ENCODE measurements around the gene TRMT112.

The TRMT112 gene

GRCh38 chr11:64299847-64300648, 17.3 kb downstream of the TRMT112 start, which contains the start of gene CATSPERZ:
CATSPERZ (plus strand) TSS chr11:64300358; CDS start chr11:64300411, 53 bp downstream.
- H3K27me3 ChIP-seq (ENCODE audit: control insufficient read depth, insufficient read depth, low read length, poor library complexity, severe bottlenecking), result peaks cover 85% of the 10 kb centered on the region
- no peaks in the 10 kb centered on the region for H3K9me3 ChIP-seq (ENCODE audit: control insufficient read depth, low read length)
- H3K36me3 ChIP-seq (ENCODE audit: control insufficient read depth, insufficient read depth, low read length), result no peaks in the 10 kb centered on the region
- 13% methylated on average over 54 of the region's 54 CpGs for WGBS, 2 experiments
- H3K4me1 ChIP-seq (ENCODE audit: control insufficient read depth, insufficient read depth, low read length), result peaks cover 14% of the 10 kb centered on the region
- H3K27ac ChIP-seq (ENCODE audit: insufficient read depth, low read depth, low read length, poor library complexity, severe bottlenecking), result peak within 1 kb of the TSS; percentile 58
- H3K4me3 ChIP-seq (ENCODE audit: insufficient read depth, low read depth, low read length), result peak within 1 kb of the TSS; percentile 20

DNA sequence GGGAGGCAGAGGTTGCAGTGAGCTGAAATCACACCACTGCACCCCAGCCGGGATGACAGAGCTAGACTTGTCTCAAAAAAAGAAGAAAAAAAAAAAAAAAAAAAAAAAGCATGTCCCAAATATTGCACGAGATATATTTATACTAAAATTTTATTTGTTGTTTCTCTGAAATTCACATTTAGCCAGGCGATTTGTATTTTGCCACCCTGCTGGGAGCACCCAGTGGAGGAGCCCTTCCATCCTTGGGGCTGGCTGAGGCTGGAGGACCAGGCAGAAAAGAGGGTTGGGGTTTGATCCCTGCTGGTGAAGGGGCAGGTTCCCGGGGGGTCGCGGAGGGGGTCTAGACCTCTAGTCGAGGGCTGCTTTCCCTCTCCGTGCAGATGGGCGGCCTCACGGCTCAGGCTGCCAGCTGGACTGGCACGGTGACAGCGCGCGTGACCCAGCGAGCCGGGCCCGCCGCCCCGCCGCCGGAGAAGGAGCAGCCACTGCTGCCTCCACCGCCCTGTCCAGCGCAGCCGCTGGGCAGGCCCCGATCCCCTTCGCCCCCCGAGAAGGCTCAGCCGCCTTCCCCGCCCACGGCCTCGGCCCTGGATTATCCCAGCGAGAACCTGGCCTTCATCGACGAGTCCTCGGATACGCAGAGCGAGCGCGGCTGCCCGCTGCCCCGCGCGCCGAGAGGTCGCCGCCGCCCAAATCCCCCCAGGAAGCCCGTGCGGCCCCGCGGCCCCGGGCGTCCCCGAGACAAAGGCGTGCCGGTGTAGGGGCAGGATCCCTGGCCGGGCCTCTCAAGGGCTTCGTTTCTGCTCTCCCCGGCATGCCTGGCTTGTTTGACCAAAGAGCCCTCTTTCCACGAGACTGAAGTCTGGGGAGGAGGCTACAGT, 18.2 kb downstream of the TRMT112 start:
- H3K4me1 ChIP-seq (ENCODE audit: control insufficient read depth, insufficient read depth, low read length), result peaks cover 14% of the 10 kb centered on the region
- 7 to 8% methylated on average over 59 of the region's 60 CpGs for WGBS, 2 experiments
- no peaks in the 10 kb centered on the region for H3K36me3 ChIP-seq (ENCODE audit: control insufficient read depth, insufficient read depth, low read length)
- H3K27ac ChIP-seq (ENCODE audit: insufficient read depth, low read depth, low read length, poor library complexity, severe bottlenecking), result no peak overlapping the region
- peaks cover 93% of the 10 kb centered on the region for H3K27me3 ChIP-seq (ENCODE audit: control insufficient read depth, insufficient read depth, low read length, poor library complexity, severe bottlenecking)
- H3K4me3 ChIP-seq (ENCODE audit: insufficient read depth, low read depth, low read length), result peak overlapping the region; percentile 20
- H3K9me3 ChIP-seq (ENCODE audit: control insufficient read depth, low read length), result no peaks in the 10 kb centered on the region

GRCh38 chr11:64297699-64298358, 19.5 kb downstream of the TRMT112 start:
- H3K27ac ChIP-seq (ENCODE audit: insufficient read depth, low read depth, low read length, poor library complexity, severe bottlenecking), result no peak overlapping the region
- H3K9me3 ChIP-seq (ENCODE audit: control insufficient read depth, low read length), result no peaks in the 10 kb centered on the region
- H3K27me3 ChIP-seq (ENCODE audit: control insufficient read depth, insufficient read depth, low read length, poor library complexity, severe bottlenecking), result peaks cover 95% of the 10 kb centered on the region
- 77 to 83% methylated on average over 18 of the region's 18 CpGs for WGBS, 2 experiments
- no peak overlapping the region for H3K4me3 ChIP-seq (ENCODE audit: insufficient read depth, low read depth, low read length)
- H3K36me3 ChIP-seq (ENCODE audit: control insufficient read depth, insufficient read depth, low read length), result no peaks in the 10 kb centered on the region
- H3K4me1 ChIP-seq (ENCODE audit: control insufficient read depth, insufficient read depth, low read length), result peaks cover 14% of the 10 kb centered on the region

- peaks cover 21% of the 10 kb centered on the region for H3K4me1 ChIP-seq (ENCODE audit: control insufficient read depth, insufficient read depth, low read length)
- no peaks in the 10 kb centered on the region for H3K9me3 ChIP-seq (ENCODE audit: control insufficient read depth, low read length)
- 40 to 41% methylated on average over 34 of the region's 34 CpGs for WGBS, 2 experiments
- H3K36me3 ChIP-seq (ENCODE audit: control insufficient read depth, insufficient read depth, low read length), result no peaks in the 10 kb centered on the region
- H3K4me3 ChIP-seq (ENCODE audit: insufficient read depth, low read depth, low read length), result no peak overlapping the region
- H3K27me3 ChIP-seq (ENCODE audit: control insufficient read depth, insufficient read depth, low read length, poor library complexity, severe bottlenecking), result peaks cover 100% of the 10 kb centered on the region
- no peak overlapping the region for H3K27ac ChIP-seq (ENCODE audit: insufficient read depth, low read depth, low read length, poor library complexity, severe bottlenecking)
Observed at GRCh38 chr11:64296830-64297698, 20.3 kb downstream of the TRMT112 start.

- Histone ChIP-seq H3K27ac (ENCODE audit: insufficient read depth, low read depth, low read length, poor library complexity, severe bottlenecking) (no peak overlapping the region), H3K9me3 (ENCODE audit: control insufficient read depth, low read length) (no peaks in the 10 kb centered on the region), H3K36me3 (ENCODE audit: control insufficient read depth, insufficient read depth, low read length) (no peaks in the 10 kb centered on the region), H3K27me3 (ENCODE audit: control insufficient read depth, insufficient read depth, low read length, poor library complexity, severe bottlenecking) (peaks cover 100% of the 10 kb centered on the region), H3K4me3 (ENCODE audit: insufficient read depth, low read depth, low read length) (no peak overlapping the region), H3K4me1 (ENCODE audit: control insufficient read depth, insufficient read depth, low read length) (peaks cover 26% of the 10 kb centered on the region)
- WGBS, 2 experiments, result 46 to 58% methylated on average over 1 of the region's 1 CpG
Observed at GRCh38 chr11:64296236-64296635, 21.1 kb downstream of the TRMT112 start.

DNA sequence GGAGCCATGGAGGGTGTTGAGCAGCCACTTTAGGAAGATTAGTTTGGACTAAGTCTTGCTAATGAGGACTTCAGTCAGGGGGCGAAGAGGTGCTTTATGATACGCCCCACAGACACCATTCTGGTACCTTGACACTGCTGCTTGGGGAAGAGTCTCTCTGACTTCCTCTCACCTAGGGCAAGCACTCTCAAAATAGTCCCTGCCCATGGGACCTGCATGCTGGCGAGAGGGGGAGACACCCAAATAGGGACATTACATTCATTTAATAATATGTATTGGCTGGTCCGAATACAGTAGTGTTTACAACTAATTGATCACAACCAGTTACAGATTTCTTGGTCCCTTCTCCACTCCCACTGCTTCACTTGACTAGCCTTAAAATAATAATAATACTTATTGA, 21.6 kb downstream of the TRMT112 start:
- H3K27ac ChIP-seq (ENCODE audit: insufficient read depth, low read depth, low read length, poor library complexity, severe bottlenecking), result no peak overlapping the region
- H3K27me3 ChIP-seq (ENCODE audit: control insufficient read depth, insufficient read depth, low read length, poor library complexity, severe bottlenecking), result peaks cover 100% of the 10 kb centered on the region
- H3K4me3 ChIP-seq (ENCODE audit: insufficient read depth, low read depth, low read length), result no peak overlapping the region
- no peaks in the 10 kb centered on the region for H3K9me3 ChIP-seq (ENCODE audit: control insufficient read depth, low read length)
- H3K4me1 ChIP-seq (ENCODE audit: control insufficient read depth, insufficient read depth, low read length), result peaks cover 27% of the 10 kb centered on the region
- H3K36me3 ChIP-seq (ENCODE audit: control insufficient read depth, insufficient read depth, low read length), result no peaks in the 10 kb centered on the region
- WGBS, 2 experiments, result 77 to 89% methylated on average over 2 to 3 of the region's 4 CpGs

- 50 to 55% methylated on average over 3 of the region's 3 CpGs for WGBS, 2 experiments
- peaks cover 19% of the 10 kb centered on the region for H3K4me1 ChIP-seq (ENCODE audit: control insufficient read depth, insufficient read depth, low read length)
- no peak overlapping the region for H3K27ac ChIP-seq (ENCODE audit: insufficient read depth, low read depth, low read length, poor library complexity, severe bottlenecking)
- H3K9me3 ChIP-seq (ENCODE audit: control insufficient read depth, low read length), result no peaks in the 10 kb centered on the region
- no peaks in the 10 kb centered on the region for H3K36me3 ChIP-seq (ENCODE audit: control insufficient read depth, insufficient read depth, low read length)
- H3K4me3 ChIP-seq (ENCODE audit: insufficient read depth, low read depth, low read length), result no peak overlapping the region
- peaks cover 100% of the 10 kb centered on the region for H3K27me3 ChIP-seq (ENCODE audit: control insufficient read depth, insufficient read depth, low read length, poor library complexity, severe bottlenecking)
Observed at GRCh38 chr11:64294774-64295173, 22.6 kb downstream of the TRMT112 start.

DNA sequence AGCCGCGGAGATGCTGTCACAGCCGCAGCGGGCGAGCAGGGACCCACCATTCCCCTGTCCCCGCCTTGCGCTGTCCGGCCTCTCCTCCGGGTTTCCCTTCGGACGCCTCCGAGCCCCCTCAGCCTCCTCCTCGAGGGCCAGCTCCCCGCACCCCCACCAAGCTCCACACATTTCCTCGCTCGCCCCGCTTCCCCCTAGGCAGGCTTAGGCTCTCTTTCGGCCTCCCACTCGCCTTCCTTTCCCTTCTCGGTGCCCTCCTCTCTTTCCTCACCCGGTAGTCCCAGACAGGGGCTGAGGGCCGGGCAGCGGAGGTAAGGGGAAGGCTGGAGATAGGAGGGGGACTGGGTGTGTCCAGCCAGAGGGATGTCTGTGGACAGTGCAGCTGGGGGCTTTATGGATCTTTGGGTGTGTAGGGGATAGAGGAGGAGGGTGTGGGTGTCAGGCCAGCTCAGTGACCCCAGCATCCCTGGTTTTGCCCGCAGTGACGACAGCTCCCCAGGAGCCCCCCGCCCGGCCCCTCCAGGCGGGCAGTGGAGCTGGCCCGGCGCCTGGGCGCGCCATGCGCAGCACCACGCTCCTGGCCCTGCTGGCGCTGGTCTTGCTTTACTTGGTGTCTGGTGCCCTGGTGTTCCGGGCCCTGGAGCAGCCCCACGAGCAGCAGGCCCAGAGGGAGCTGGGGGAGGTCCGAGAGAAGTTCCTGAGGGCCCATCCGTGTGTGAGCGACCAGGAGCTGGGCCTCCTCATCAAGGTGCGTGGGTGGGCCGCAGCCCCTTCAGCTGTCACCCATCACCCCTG, 24.7 kb downstream of the TRMT112 start:
- H3K4me3 ChIP-seq (ENCODE audit: insufficient read depth, low read depth, low read length), result no peak overlapping the region
- peaks cover 88% of the 10 kb centered on the region for H3K27me3 ChIP-seq (ENCODE audit: control insufficient read depth, insufficient read depth, low read length, poor library complexity, severe bottlenecking)
- H3K27ac ChIP-seq (ENCODE audit: insufficient read depth, low read depth, low read length, poor library complexity, severe bottlenecking), result no peak overlapping the region
- peaks cover 13% of the 10 kb centered on the region for H3K4me1 ChIP-seq (ENCODE audit: control insufficient read depth, insufficient read depth, low read length)
- H3K9me3 ChIP-seq (ENCODE audit: control insufficient read depth, low read length), result no peaks in the 10 kb centered on the region
- WGBS, 2 experiments, result 41% methylated on average over 42 of the region's 42 CpGs
- no peaks in the 10 kb centered on the region for H3K36me3 ChIP-seq (ENCODE audit: control insufficient read depth, insufficient read depth, low read length)

Data from ectodermal cell (in vitro differentiated cells).